HG03460 (cell line): ENCODE data around the gene PACRG.
"Not testable (repeated sequence)": the region's sequence is repeated elsewhere in the genome, so short reads cannot be mapped to it uniquely, and the experiment has no call there.

ENCODE experiments used
- ATAC-seq: cut with Tn5 transposase; IDR thresholded peaks from one replicate; pipeline ENCODE4 v1.9.1; 2021; ENCODE audit not compliant: unreplicated experiment

Gene PACRG

GRCh38 chr6:162727322-162728182 is at the start of gene PACRG, which contains the start of gene PRKN:
Gene PACRG, plus strand, starts transcription at chr6:162727974.
Gene PRKN, minus strand, starts transcription at chr6:162727766.
- peak; percentile 97 for ATAC-seq

- not testable (repeated sequence) for ATAC-seq
Measured at GRCh38 chr6:162678896-162679295, 48.9 kb upstream of the PACRG start.

- no peak for ATAC-seq
Measured at GRCh38 chr6:162679681-162680080, 48.1 kb upstream of the PACRG start.

- ATAC-seq, result no peak
Measured at GRCh38 chr6:162680367-162680766, 47.4 kb upstream of the PACRG start.

- ATAC-seq, result no peak
Measured at GRCh38 chr6:162680871-162681270, 46.9 kb upstream of the PACRG start.

- no peak for ATAC-seq
Measured at GRCh38 chr6:162681447-162681846, 46.3 kb upstream of the PACRG start.

GRCh38 chr6:162683135-162683534 is 44.6 kb upstream of the PACRG start:
- ATAC-seq, result no peak

GRCh38 chr6:162684052-162684451 is 43.7 kb upstream of the PACRG start:
- ATAC-seq, result no peak

- no peak for ATAC-seq
Measured at GRCh38 chr6:162684961-162685360, 42.8 kb upstream of the PACRG start.

GRCh38 chr6:162685586-162685985 is 42.2 kb upstream of the PACRG start:
- ATAC-seq, result no peak

- no peak for ATAC-seq
Measured at GRCh38 chr6:162688751-162689345, 38.9 kb upstream of the PACRG start.

- no peak for ATAC-seq
Measured at GRCh38 chr6:162690158-162690557, 37.6 kb upstream of the PACRG start.

GRCh38 chr6:162697872-162698403 is 29.8 kb upstream of the PACRG start:
- ATAC-seq, result no peak

GRCh38 chr6:162698440-162698839 is 29.3 kb upstream of the PACRG start:
- ATAC-seq, result no peak

- no peak for ATAC-seq
Measured at GRCh38 chr6:162699961-162700360, 27.8 kb upstream of the PACRG start.

- no peak for ATAC-seq
Measured at GRCh38 chr6:162700966-162701365, 26.8 kb upstream of the PACRG start.

- no peak for ATAC-seq
Measured at GRCh38 chr6:162701551-162701950, 26.2 kb upstream of the PACRG start.

GRCh38 chr6:162702446-162702845 is 25.3 kb upstream of the PACRG start:
- ATAC-seq, result no peak

GRCh38 chr6:162704001-162704400 is 23.8 kb upstream of the PACRG start:
- no peak for ATAC-seq

GRCh38 chr6:162705736-162706135 is 22.0 kb upstream of the PACRG start:
- no peak for ATAC-seq

- no peak for ATAC-seq
Measured at GRCh38 chr6:162706232-162706631, 21.5 kb upstream of the PACRG start.

- ATAC-seq, result no peak
Measured at GRCh38 chr6:162708971-162709370, 18.8 kb upstream of the PACRG start.
